GM21717 (cell line): ENCODE measurements around the gene ARHGAP8.
"Not testable (repeated sequence)": the region's sequence is repeated elsewhere in the genome, so short reads cannot be mapped to it uniquely, and the experiment has no call there.

ENCODE experiments used
- ATAC-seq: cut with Tn5 transposase; IDR thresholded peaks from one replicate; pipeline ENCODE4 v1.9.1; 2021; ENCODE audit warnings: mild to moderate bottlenecking, moderate library complexity; ENCODE audit not compliant: unreplicated experiment

The ARHGAP8 gene

GRCh38 chr22:44737406-44738346 is 14.7 kb upstream of the ARHGAP8 start:
- ATAC-seq, result no peak

GRCh38 chr22:44738347-44738715 is 14.0 kb upstream of the ARHGAP8 start:
- ATAC-seq, result no peak

DNA sequence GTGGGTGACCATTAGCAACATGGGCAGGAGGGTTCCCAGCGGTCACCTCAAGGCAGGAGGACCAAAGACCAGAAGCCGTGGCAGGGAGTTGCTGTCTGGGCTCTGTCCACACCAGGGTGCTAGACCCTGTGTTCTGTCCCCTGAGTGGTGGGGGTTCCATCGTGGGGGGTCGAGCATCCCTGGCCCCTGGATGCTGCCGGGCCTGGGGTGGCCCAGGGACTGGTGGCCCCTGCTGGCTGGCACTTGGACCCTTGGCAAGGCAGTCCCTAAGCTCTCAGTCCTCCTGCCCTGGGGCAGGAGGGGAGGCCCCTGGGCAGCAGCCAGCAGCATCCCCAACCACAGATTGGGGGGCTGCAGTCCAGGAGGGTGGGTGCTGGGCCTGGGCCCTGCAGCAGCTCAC is 13.4 kb upstream of the ARHGAP8 start:
- no peak for ATAC-seq

DNA sequence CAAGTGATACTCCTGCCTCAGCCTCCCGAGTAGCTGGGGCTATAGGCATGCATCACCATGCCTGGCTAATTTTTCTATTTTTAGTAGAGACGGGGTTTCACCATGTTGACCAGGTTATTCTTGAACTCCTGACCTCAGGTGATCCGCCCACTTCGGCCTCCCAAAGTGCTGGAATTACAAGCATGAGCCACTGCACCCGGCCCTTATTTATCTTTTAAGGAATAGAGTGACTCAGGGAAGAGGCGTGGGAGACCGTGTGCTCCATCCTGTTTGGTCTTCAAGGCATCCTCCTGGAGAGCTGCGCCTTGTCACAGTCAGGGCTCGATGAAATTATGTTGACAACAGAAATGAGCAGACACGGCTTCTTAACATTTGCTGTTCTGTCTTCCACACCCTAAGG is 12.7 kb upstream of the ARHGAP8 start:
- not testable (repeated sequence) for ATAC-seq

GRCh38 chr22:44740307-44740706 is 12.1 kb upstream of the ARHGAP8 start:
- ATAC-seq, result no peak

GRCh38 chr22:44741929-44742328 is 10.4 kb upstream of the ARHGAP8 start:
- ATAC-seq, result no peak

- ATAC-seq, result no peak
These were observed 9.1 kb upstream of the ARHGAP8 start for GRCh38 chr22:44743247-44743646.

GRCh38 chr22:44743804-44744211 is 8.6 kb upstream of the ARHGAP8 start:
- ATAC-seq, result no peak

DNA sequence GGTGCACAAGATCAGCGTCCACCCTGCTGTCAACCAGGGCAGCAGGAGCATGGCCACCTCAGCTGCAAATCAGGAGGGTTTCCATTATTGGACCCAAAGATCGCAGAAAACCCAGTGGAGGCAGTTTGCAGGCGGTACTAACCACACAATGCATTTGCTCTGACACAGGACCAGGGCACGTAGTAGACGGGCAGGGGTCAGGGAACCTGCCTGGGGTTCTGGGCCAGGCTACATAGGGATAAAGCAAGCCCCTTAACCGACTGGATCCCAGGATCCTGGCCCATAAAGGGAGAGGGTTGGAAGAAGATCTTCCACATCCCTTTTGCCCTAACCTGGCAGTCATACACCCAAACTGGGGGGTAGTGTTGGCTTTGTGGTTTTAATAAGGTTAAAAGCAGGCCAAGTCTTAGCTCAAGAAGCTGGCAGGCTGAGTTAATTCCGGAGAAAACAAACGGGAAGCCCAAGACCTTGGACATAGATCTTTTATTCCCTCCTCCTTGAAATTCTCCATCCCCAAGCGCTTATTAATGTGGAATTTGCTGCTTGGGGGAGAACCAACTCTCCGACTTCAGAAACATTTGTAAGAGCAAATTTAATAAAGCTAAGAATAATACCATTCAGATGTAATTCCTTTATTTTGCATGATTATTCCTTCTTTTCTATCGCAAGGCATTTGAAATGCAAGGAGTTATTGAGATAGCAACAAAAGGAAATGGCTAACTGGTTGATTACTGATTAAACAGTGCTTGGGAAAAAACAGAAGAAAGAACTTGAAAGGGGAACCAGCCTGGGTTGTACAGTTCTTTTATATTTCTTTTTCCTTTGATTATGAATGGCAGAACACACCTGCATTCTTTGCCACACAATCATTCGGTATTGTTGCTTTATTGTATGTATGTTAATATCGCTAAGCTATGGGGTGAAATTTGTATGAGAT is 6.3 kb upstream of the ARHGAP8 start:
- no peak for ATAC-seq

DNA sequence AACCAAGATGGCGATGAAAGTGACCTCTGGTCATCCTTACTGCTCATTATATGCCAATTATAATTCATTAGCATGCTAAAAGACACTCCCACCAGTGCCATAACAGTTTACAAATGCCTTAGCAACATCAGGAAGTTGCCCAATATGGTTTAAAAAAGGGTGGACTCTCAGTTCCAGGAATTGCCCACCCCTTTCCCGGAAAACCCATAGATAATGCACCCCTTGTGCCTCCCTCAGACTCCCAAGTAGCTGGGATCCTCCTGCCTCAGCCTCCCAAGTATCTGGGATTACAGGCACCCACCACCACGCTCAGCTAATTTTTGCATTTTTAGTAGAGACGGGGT is 4.6 kb upstream of the ARHGAP8 start:
- ATAC-seq, result not testable (repeated sequence)

- ATAC-seq, result no peak
These were observed 3.9 kb upstream of the ARHGAP8 start for GRCh38 chr22:44748524-44748923.

GRCh38 chr22:44750481-44750880 is 1.9 kb upstream of the ARHGAP8 start:
- no peak for ATAC-seq

- no peak for ATAC-seq
These were observed 1.0 kb downstream of the ARHGAP8 start for GRCh38 chr22:44753189-44754042.

DNA sequence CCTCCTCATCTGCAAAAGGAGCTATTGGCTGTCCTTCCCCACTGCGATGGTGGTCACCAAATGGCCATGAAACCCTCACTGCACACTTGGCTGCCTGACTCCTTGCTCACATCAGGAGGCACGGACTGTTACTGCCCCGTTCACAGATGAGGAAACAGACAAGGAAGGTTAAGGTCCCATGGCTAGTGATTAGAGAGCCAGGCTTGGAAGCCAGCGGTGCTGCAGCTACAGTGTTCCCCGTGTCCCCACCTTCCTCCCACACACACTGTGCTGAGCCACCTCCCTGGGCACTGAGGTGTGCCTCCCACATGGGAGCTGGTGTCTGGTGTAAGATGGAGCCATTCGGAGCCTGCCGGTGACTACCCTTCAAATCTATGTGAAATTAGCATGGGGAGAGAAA is 2.6 kb downstream of the ARHGAP8 start:
- ATAC-seq, result no peak

DNA sequence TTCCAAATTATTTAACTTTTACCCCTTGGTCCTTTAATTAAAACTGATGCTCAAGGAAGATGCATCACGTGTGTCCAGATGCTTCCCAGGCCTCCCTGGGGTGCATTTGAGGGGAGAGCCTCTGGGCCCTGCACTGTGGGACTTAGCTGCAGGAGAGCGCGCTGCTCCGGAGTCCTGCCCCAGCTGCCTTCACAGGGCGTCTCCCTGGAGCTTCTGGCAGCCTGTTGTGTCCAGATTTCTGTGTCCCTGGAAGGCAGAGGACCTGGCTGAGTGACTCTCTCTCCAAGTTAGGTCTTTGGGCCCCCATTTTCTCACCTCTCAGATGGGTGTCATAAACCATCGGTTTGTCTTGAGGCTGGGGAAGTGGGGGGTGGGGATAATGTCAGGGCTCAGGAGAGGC is 3.0 kb downstream of the ARHGAP8 start:
- no peak for ATAC-seq

GRCh38 chr22:44755956-44756361 is 3.6 kb downstream of the ARHGAP8 start:
- no peak for ATAC-seq

DNA sequence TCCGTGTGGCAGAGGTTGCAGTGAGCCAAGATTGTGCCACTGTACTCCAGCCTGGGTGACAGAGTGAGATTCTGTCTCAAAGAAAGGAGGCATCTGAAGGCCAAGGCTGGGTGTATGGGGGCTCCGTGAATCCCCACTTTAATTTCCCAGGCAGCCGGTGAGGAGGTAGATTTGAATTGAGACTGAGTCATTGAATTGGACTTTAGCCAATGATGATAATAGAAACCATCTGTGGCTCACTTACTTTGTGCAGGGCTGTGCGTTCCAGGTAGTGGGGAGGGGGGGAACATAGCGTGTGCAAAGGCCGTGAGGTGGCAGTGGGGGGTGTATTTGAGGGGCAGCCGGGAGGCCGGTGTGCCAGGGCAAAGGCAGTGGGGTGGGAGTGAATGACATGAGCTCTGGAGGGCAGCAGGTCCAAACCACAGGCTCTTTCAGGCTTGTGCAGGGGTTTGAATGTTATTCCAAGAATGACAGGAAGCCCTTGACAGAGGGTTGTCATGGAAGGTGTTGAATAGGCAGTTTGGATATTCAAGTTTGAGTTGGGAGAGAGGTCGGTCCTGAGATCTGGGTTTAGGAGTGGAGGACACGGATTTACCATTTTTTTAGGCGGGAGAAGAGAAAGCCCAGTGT is 6.1 kb downstream of the ARHGAP8 start:
- ATAC-seq, result no peak

DNA sequence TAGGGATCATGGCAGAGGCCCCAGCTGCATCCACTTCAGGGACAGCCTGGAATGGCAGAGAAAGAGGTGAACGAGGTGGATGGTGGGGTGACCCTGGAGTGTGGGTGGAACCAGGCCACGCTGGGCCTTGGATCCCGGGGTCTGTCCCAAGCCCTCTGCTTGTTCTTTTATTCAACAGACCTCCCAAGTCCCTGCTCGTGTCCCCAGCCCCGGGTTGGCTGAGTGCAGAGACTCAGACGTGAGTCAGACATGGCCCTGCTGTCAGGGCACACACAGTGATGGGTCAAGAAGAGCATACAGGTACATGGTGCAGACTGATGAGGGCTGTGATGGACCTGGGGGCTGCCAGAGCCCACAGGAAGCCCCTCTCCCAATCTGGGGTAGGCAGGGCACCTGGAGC is 6.6 kb downstream of the ARHGAP8 start:
- no peak for ATAC-seq

DNA sequence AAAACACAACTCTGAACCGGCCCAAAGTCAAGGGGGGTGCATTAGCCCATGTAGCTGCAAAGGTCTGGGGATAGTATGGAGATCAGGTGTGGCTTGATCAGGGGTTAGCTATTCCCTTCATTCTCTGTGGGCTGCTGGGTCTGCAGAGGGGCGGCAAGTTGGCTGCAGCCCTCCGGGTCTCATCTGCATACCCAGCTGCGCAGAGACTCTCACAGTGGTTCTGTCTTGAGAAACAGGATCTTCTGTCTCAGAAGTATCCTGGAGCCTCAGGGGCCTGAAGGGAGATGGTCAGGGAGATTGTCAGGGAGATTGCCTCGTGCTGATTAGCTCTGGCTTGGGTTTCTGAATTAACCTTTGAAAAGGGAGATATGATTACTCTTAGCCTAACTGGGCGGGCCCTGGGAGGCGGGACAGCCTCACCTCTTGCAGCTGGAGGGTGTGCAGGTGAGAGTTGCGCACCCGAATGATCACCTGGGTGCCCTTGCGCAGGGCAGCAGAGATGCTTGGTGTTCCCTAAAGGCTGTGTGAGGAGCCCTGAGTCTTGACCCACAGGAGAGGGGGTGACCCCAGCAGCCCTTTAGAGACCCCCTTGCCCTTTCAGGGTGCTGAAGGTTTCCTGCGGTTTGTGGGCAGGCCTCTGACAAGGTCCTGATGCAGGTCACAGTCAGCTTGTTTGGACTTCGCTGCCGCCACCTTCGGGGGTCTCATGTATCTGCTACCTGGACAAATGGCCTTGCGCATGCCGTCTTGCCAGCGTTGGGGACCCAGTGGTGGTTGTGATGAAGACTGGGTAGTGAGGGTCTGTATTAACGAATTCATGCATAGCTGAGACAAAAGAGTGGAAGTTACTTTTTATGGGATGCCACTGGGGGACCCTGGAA is 7.3 kb downstream of the ARHGAP8 start:
- no peak for ATAC-seq
